Smooth muscle cell (in vitro differentiated cells): ENCODE measurements around the gene ATP1A2. TPM values are rescaled to one million over a fixed set of nuclear protein-coding genes. Genes with fewer than 3 reads are reported as not detected.

ENCODE experiments used
- DNase-seq: peaks from one replicate; lab custom pipeline; 2025; ENCODE audit not compliant: unreplicated experiment; lab: John Stamatoyannopoulos, UW
- H2AFZ ChIP-seq: fragments of 200-600 bp; sonication (generic); 2 replicates; pipeline ENCODE4 v1.6.0; 2016; ENCODE audit warnings: antibody characterized with exemption, low read depth, mild to moderate bottlenecking
- H3F3A ChIP-seq: fragments of 200-600 bp; sonication (generic); 2 replicates; pipeline ENCODE4 v1.6.0; 2017; ENCODE audit warnings: antibody characterized with exemption, low read depth
- H3K27ac ChIP-seq: fragments of 200-600 bp; sonication (generic); 2 replicates; pipeline ENCODE4 v1.5.1; 2016; ENCODE audit warnings: low read depth, mild to moderate bottlenecking
- H3K27me3 ChIP-seq: fragments of 200-600 bp; sonication (generic); 2 replicates; pipeline ENCODE4 v1.6.1; 2016; ENCODE audit warnings: low read depth, mild to moderate bottlenecking
- H3K36me3 ChIP-seq: fragments of 200-600 bp; sonication (generic); 2 replicates; pipeline ENCODE4 v1.5.1; 2016; ENCODE audit warnings: low read depth
- H3K4me1 ChIP-seq: fragments of 200-600 bp; sonication (generic); 2 replicates; pipeline ENCODE4 v1.5.1; 2016; ENCODE audit warnings: low read depth
- H3K4me2 ChIP-seq: fragments of 200-600 bp; sonication (generic); 2 replicates; pipeline ENCODE4 v1.6.0; 2016; ENCODE audit warnings: mild to moderate bottlenecking
- H3K4me3 ChIP-seq: fragments of 200-600 bp; sonication (generic); 2 replicates; pipeline ENCODE4 v1.5.1; 2016; ENCODE audit warnings: mild to moderate bottlenecking
- H3K79me2 ChIP-seq: fragments of 200-600 bp; sonication (generic); 2 replicates; pipeline ENCODE4 v1.6.0; 2016; ENCODE audit warnings: low read depth, mild to moderate bottlenecking
- H3K9ac ChIP-seq: fragments of 200-600 bp; sonication (generic); 2 replicates; pipeline ENCODE4 v1.6.0; 2016; ENCODE audit warnings: low read depth
- H3K9me3 ChIP-seq: fragments of 200-600 bp; sonication (generic); replicated peaks from 2 replicates; pipeline ENCODE4 v1.5.1; 2016; ENCODE audit warnings: low read depth
- H4K20me1 ChIP-seq: fragments of 200-600 bp; sonication (generic); 2 replicates; pipeline ENCODE4 v1.6.0; 2016; ENCODE audit warnings: low read depth
- CTCF ChIP-seq: fragments of 200-600 bp; sonication (generic); IDR thresholded peaks from 2 replicates; pipeline ENCODE4 v1.5.1; 2017; ENCODE audit warnings: borderline replicate concordance, mild to moderate bottlenecking, antibody characterized with exemption; ENCODE audit not compliant: insufficient read depth, poor library complexity, severe bottlenecking
- WGBS: methylation state at CpG from one replicate; pipeline ENCODE4 v1.1.7; 2016; ENCODE audit warnings: low lambda C conversion rate; 5-methylcytosine and 5-hydroxymethylcytosine counted together
- polyA plus RNA-seq: library from polyadenylated mRNA; unstranded; fragments of >200 nt; fragmentation: Nextera tagmentation; extraction: Ambion mirVana; gene quantifications from 2 replicates; pipeline ENCODE4 v1.2.1, GENCODE V29; 2016
- total RNA-seq: library from RNA; depleted of rRNA; stranded (reverse); fragments of >200 nt; gene quantifications from 2 replicates; pipeline ENCODE4 v1.2.3, GENCODE V29; 2014

Gene ATP1A2
- total and polyA plus RNA-seq, 2 experiments from 2014 or later: not detected

DNA sequence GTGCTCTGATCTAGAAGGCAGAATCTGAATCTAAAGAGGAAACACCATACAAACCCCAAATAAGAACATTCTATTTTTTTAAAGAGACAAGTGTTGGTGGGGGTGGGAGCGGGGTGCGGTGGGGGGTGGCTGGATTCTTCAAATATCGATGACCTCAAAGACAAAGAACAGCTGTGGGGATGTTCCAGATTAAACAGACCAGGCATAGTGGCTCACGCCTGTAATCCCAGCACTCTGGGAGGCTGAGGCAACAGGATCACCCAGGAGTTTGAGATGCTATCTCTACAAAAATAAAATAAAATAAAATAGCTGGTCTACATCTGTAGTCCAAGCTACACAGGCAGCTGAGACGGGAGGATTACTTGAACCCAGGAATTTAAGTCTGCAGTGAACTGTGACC lies 40.8 kb downstream of the ATP1A2 start:
- 78% methylated on average over 5 of the region's 5 CpGs for WGBS
- no peaks in the 10 kb centered on the region for H3K79me2 ChIP-seq
- no peaks in the 10 kb centered on the region for H3K9me3 ChIP-seq
- TF ChIP-seq CTCF: no peak
- no peak overlapping the region for H2AFZ ChIP-seq
- H4K20me1 ChIP-seq: no peaks in the 10 kb centered on the region
- H3K4me2 ChIP-seq: no peak overlapping the region
- H3K27me3 ChIP-seq: no peaks in the 10 kb centered on the region
- no peaks in the 10 kb centered on the region for H3K36me3 ChIP-seq
- no peak overlapping the region for H3K9ac ChIP-seq
- H3K27ac ChIP-seq: no peak overlapping the region
- H3K4me1 ChIP-seq: no peaks in the 10 kb centered on the region
- H3F3A ChIP-seq: no peaks in the 10 kb centered on the region
- H3K4me3 ChIP-seq: no peak overlapping the region
- no peak for DNase-seq

DNA sequence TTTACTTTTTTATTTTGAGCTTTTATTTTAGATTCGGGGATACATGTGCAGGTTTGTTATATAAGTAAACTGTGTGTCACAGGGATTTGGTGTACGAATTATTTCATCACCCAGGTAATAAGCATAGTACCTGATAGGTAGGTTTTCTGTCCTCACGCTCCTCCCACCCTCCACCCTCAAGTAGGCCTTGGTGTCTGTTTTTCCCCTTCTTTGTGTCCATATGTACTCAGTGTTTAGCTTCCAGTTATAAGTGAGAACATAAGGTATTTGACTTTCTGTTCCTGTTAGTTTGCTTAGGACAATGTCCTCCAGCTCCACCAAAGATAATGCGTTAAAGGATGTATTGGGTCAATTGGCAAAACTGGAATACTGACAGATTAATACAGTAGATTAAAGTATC lies 41.6 kb downstream of the ATP1A2 start:
- Histone ChIP-seq H3K79me2 (no peaks in the 10 kb centered on the region), H4K20me1 (no peaks in the 10 kb centered on the region), H3F3A (no peaks in the 10 kb centered on the region), H3K9ac (no peak overlapping the region), H3K9me3 (no peaks in the 10 kb centered on the region), H3K27me3 (no peaks in the 10 kb centered on the region), H2AFZ (no peak overlapping the region), H3K27ac (no peak overlapping the region), H3K36me3 (no peaks in the 10 kb centered on the region), H3K4me3 (no peak overlapping the region), H3K4me1 (no peaks in the 10 kb centered on the region), H3K4me2 (no peak overlapping the region)
- no peak for DNase-seq
- no peak for TF ChIP-seq CTCF
- WGBS: 68% methylated on average over 4 of the region's 4 CpGs

GRCh38 chr1:160158031-160158430 lies 42.5 kb downstream of the ATP1A2 start:
- 65% methylated on average over 3 of the region's 3 CpGs for whole genome bisulfite sequencing
- H3K9ac ChIP-seq: no peak overlapping the region

More at GRCh38 chr1:160158031-160158430, 42.5 kb downstream of the ATP1A2 start:
- no peak for TF ChIP-seq CTCF
- Histone ChIP-seq H3K4me2 (no peak overlapping the region), H3F3A (no peaks in the 10 kb centered on the region), H2AFZ (peak overlapping the region; percentile 33), H3K4me1 (no peaks in the 10 kb centered on the region), H3K27me3 (no peaks in the 10 kb centered on the region), H3K9me3 (no peaks in the 10 kb centered on the region), H3K27ac (no peak overlapping the region), H3K36me3 (no peaks in the 10 kb centered on the region), H3K79me2 (no peaks in the 10 kb centered on the region), H4K20me1 (no peaks in the 10 kb centered on the region), H3K4me3 (no peak overlapping the region)
- DNase-seq: no peak
